Umbilical cord (tissue), 2 donors: ENCODE measurements around the gene HCRT. TPM values are rescaled to one million over a fixed set of nuclear protein-coding genes. Genes with fewer than 3 reads are reported as not detected.
A peak's percentile ranks its signal among the peaks of the same experiment; 100 is the strongest.
"Not testable (repeated sequence)": the region's sequence is repeated elsewhere in the genome, so short reads cannot be mapped to it uniquely, and the experiment has no call there.

Experiments used
- DNase-seq: peaks from one replicate; pipeline ENCODE4 v3.0.0-alpha.2; 2015; ENCODE audit warnings: low spot score
- total RNA-seq: library from RNA; depleted of rRNA; stranded (reverse); fragments of >200 nt; gene quantifications from one replicate; pipeline ENCODE4 v1.2.3, GENCODE V29; 2014; ENCODE audit warnings: low replicate concordance; ENCODE audit not compliant: insufficient read depth

Gene HCRT, protein sequence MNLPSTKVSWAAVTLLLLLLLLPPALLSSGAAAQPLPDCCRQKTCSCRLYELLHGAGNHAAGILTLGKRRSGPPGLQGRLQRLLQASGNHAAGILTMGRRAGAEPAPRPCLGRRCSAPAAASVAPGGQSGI
- not detected for total RNA-seq

- DNase-seq: no peak
Observed at GRCh38 chr17:42184713-42185620, at the start of gene HCRT. Gene HCRT (minus strand): TSS chr17:42185452. CDS start chr17:42185365, 87 bp downstream.

GRCh38 chr17:42233994-42234393 lies 48.7 kb upstream of the HCRT start:
- no peak for DNase-seq

- DNase-seq: no peak
Observed at GRCh38 chr17:42233156-42233555, 47.9 kb upstream of the HCRT start.

DNA sequence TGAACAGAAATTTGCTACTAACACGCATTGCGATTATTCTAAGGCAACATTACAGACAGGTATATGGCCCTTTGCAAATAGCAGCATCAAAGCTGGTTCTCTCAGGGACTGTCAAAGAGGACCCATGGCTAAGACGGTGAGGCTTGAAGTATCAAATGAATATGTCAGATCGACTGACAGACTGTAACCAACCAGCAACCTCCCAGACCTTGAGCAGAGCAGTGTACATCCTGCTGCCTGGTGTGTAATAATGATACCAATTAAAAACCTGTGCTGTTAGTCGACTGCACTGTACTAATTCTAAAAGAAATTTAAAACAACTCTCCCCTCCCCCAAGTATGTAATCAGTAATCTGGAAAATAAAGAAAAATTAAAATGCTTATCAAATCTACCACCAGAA lies 45.0 kb upstream of the HCRT start:
- no peak for DNase-seq

DNA sequence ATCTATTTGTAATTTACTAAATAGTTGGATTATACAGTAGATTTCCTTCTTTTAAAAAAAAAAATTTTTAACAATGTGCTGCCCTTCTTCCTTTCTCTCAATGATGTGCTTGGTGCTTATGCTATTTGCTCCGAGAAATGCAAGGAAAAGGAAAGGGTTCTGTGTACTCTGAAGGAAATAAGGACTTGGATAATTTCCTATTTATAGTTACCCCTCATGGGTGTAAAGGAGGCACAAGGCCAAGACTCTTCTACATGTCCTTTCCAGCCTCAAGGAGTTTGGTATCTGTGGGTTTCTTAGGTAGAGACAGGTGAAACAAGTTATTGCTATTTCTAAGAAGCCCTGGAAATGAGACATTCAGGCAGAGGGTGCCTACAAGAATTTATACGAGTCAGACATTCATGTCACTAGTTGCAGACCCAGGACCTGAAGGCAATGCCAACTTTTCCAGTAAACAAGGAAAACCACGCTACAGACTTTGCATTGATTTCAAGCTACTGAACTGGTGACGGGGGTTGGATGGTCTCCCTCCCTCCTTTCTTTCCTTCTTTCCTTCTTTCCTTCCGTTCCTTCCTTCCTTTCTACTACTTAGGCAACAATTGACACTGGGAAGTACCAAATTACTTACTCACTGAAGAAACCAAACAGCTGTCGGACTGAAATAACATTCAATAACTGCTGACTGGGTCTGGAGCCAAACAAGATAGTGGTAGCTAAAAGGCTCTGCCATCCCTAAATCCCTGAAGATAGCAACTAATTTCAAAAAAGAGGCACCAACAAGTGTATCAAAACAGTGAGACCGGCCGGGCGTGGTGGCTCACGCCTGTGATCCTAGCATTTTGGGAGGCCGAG lies 42.8 kb upstream of the HCRT start:
- DNase-seq: peak; percentile 19

GRCh38 chr17:42225646-42226045 lies 40.4 kb upstream of the HCRT start:
- DNase-seq: no peak

- DNase-seq: no peak
Observed at GRCh38 chr17:42224651-42225050, 39.4 kb upstream of the HCRT start.

- DNase-seq: no peak
Observed at GRCh38 chr17:42221886-42222745, 36.9 kb upstream of the HCRT start.

DNA sequence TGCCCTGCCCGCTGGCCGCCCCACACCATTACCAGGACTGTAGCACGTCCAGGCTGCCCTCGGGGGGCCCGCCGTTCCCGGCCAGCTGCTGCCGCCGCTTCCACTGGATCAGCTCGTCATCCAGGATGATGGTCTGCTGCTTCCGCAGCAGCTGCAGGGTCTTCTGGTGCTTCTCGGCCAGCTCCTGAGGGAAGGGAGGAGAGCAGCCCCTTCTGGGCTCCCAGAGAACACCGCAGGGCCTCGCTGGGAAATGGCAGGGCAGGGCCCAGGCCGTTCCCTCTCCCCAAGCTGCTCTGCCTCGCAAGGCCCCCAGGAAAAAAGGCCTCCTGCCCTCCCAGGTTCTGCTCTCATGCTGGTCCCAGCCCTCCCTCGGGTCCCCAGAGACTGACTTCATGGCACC lies 34.0 kb upstream of the HCRT start:
- not testable (repeated sequence) for DNase-seq

DNA sequence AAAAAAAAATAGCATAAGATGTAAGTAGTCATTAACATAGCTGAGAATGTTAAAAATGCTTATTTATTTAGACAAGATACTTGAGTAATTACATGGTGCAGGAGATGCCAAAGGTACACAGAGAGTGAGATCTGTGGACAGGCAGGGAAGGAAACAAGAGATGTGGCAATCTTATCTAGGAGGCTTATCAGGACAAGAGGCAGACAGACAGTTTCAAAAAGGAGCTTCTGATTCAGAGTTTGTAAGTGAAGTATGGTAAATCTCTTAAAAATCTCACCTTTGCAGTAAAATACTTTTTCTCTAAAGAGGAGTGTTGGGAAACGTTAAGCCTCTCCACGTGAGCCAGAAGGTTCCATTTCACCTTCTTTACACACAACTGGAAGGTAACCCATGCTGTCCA lies 28.9 kb upstream of the HCRT start:
- no peak for DNase-seq

GRCh38 chr17:42212382-42212781 lies 27.1 kb upstream of the HCRT start:
- DNase-seq: no peak

DNA sequence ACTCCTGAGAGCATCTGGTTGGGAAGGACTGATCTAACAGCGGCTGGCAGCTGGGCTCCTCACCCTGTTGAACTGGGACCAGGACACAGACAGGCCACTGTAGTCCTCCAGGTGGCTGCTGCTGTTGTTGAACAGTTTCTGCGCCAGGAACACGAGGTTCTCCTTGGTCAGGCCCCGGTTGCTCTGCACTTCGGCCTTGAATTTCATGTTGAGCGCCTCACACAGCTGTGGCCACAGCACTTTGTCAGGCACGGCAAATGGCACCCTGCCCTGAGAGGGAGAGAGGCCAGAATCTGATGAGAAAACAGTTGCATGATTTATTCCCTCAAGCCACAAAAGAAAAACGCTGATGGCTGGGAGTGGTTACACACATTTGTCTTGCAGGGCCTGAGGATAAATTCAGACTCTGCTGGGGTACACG lies 26.7 kb upstream of the HCRT start:
- DNase-seq: not testable (repeated sequence)

GRCh38 chr17:42210046-42210445 lies 24.8 kb upstream of the HCRT start:
- no peak for DNase-seq

DNA sequence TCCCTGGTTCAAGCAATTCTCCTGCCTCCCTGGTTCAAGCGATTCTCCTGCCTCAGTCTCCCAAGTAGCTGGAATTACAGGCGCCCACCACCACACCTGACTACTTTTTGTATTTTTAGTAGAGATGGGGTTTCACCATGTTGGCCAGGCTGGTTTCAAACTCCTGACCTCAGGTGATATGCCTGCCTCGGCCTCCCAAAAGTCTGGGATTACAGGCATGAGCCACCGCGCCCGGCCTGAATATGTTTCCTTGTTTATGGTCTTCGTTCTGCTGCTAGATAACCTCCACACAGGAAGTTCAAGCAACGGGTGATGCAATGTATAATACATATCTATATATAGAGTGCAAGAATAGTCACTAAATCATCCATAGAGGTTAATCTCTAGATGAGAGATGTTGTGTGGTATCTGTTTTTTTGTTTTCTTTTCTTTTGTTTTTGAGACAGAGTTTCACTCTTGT lies 20.9 kb upstream of the HCRT start:
- not testable (repeated sequence) for DNase-seq

DNA sequence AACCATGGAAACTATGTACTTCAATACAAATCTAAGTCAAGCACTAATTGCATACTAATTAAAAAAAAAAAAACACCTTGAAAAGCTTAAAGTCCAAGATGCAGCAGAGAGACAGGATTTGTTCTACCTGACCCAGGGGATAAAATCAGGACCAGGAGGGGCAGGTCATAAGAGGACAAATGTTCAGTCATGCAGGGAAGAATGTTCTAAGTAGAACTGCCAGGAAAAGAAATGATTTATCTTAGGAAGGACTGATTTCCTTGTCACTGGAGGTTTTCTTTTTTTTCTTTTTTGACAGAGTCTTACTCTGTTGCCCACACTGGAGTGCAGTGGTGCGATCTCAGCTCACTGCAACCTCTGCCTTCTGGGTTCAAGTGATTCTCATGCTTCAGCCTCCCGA lies 18.1 kb upstream of the HCRT start:
- DNase-seq: no peak

DNA sequence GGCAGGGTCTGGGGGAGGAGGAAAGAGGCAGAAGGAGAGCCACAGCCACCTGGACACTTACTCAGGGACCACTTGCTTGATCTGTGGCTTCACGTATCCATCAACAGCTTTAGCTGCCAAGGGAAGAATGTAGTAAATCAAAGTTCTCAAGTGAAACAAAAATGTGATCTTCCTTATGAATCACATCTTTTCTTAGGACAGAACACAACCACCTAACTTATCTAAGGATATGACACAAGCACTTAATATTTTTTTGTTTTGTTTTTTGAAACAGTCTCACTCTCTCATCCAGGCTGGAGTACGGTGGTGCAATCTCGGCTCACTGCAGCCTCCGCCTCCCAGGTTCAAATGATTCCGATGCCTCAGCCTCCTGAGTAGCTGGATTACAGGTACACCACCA lies 17.4 kb upstream of the HCRT start:
- DNase-seq: no peak

- DNase-seq: no peak
Observed at GRCh38 chr17:42202159-42202558, 16.9 kb upstream of the HCRT start.

DNA sequence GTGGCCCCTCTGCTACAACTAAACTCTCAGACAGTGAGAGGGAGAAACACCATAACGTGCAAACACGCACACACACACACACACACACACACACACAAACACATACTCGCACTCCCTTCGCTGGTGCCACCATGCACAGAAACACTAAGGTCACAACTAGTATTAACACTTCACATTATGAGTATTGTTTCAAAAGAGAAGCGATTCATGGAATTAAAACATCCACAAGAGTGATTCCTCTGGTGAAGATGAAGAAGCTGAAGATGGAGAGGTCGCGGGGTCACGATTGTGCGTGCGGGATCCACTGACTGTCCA lies 16.2 kb upstream of the HCRT start:
- DNase-seq: no peak

DNA sequence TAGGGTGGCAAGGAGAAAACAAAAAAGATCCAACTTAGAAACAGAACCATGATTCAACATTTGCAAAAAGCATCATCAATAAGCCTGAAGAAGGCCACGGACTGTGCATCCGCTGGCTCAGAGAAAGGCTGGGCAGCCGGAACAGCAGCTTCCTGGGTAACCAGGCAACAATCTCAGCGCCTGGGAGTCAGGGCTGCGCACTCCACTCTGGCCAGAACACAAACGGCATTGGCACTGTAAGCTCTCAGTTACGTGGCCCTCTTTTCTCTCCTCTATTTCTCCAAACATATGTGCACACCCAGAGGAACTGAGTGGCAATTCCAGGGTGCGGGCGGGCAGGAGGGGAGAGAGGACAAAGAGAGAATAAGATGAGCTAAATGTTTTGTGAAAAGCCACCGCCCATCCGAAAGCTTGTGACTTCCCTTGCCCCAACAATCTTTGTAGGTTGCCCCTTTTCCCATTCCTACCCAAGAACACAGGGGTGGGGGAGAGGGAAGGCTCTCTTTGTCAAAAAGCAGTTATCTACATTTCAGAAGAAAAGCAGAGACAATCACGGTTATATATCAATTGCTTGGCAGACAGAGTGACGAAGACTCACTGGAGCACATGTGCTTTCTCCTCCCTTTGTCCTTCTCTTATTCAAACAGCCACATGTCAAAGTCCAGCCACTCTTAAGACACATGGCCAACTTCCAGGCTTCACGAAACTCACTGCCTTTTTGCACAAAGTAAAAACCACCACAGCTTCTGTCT lies 15.6 kb upstream of the HCRT start:
- no peak for DNase-seq

DNA sequence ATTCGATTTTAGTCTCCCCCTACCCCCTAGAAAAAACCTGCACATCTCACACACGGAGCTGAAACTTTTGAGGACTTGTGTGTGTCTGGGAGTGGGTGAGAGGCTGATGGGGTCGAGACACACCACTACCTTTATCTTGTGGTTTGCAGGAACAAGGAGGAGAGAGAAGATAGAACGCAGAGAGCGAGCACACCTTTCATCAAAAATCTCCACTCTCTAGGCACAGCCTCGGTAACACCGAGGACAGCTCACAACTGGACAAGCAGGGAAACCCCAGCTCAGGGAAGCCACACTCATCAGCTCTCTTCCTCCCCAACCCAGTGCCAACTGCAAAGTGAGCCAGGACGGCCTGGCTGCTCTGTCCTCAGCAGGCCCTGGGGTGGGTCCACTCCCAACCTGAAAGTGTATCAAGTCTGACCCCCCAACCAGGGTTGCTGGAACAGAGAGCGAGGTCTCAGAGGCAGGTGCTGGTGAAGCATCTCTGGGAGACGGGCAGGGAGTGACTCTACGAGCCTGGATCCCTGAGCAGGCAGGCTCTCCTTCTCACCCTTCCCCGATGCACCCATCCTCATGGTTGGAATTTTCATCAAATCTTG lies 14.3 kb upstream of the HCRT start:
- DNase-seq: no peak
